ENCODE data around the gene MYZAP. TPM values are rescaled to one million over a fixed set of nuclear protein-coding genes. Genes with fewer than 3 reads are reported as not detected.

MYZAP gene
- total RNA-seq, 8 experiments from 2014 or later, result 0.27 to 0.90 (median 0.46) TPM; not detected in 2

DNA sequence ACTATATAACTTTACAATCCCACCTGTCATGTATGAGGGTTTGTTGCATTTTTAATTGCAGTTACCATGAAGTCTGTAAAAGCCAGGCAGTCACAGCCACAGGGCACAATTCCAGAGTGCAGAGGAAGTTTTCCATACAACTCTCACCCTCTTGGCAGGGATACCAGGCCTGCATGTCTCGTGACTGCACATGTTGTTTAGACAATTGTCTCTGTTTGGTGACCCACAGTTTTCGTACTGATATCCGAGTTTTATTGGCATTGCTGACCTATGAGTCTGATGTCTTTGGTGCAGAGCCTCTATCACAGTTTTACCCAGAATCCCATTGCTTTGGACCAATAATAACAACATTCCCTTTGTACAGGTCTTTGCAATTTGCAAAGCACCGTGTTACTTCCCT is 24.9 kb upstream of the MYZAP start:
- WGBS, 10 experiments, result 0 to 93% (median 48%) methylated on average over 1 to 4 of the region's 4 CpGs; no CpG with 5 or more reads in 3 of the 10 experiments
- Histone ChIP-seq H3K4me3 (no peak overlapping the region), H3K4me1 (replicated peaks in 1 of 2) (peaks cover 0 to 6% of the 10 kb centered on the region in 2 donors), H3K27ac (no peak overlapping the region)
- in situ Hi-C loops (cut with MboI; ENCODE audit: low pct_unique_long_range_greater_than_20kb in 2 of 9, low sequenced_read_pairs in 9 of 9, unreplicated experiment in 9 of 9), result loop anchor here in 3 of 9 experiments (10.0 to 25.0 kb wide), 2 partner anchors 288 to 495 kb away; partner anchors contain the start of gene ALDH1A2 (in 3 of the 3)
- no peak for ATAC-seq (replicated peaks in 6 of 8)

DNA sequence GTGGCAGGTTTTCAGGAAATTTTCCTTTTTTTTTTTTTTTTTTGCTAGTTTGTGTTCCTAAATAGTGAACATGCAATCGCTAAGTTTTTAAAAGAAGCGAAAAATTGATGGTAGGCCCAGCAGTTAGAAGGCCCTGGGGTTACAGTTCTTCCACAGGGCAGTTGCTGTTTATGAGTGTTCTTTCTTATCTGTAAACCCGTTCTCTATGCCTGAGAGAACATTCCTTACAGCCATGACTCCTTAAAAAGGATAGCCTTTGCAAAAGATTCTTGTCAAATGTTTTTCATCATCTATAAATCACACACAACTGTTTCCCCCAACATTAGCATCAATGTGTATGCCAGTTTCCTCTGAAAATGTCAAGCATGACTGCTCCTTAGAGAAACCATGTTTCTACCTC is 23.8 kb upstream of the MYZAP start:
- WGBS, 10 experiments, result 83 to 100% (median 89%) methylated on average over 1 to 3 of the region's 3 CpGs; no CpG with 5 or more reads in 1 of the 10 experiments
- H3K27ac ChIP-seq, result no peak overlapping the region
- peaks cover 0 to 6% of the 10 kb centered on the region in 2 donors for H3K4me1 ChIP-seq (replicated peaks in 1 of 2)
- no peak for ATAC-seq (replicated peaks in 6 of 8)
- in situ Hi-C loops (cut with MboI; ENCODE audit: low pct_unique_long_range_greater_than_20kb in 2 of 9, low sequenced_read_pairs in 9 of 9, unreplicated experiment in 9 of 9), result loop anchor here in 3 of 9 experiments (10.0 to 25.0 kb wide), 2 partner anchors 287 to 494 kb away; partner anchors contain the start of gene ALDH1A2 (in 3 of the 3)
- H3K4me3 ChIP-seq, result no peak overlapping the region

DNA sequence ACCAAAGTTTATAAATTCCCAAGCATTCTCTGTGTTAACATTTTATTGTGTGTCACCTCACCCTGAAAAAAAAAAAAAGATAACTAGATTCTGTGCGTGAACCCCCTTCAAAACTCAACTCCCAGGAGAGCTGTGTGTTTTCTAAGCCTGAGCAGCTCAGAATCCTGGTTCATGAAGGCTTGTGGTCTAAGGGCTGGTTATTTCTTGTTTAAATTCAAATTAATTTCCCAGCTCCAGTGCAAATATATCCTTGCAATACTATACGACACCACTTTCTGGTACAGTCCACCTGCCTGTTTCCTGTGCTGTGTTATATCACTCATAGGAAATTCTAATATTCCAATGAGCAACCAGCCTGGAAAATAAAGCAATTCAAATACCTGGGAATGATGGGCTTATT is 23.4 kb upstream of the MYZAP start:
- ATAC-seq (replicated peaks in 6 of 8), result peak in 3 of 8 experiments; percentile 70 to 71 (median 71)
- no peak overlapping the region for H3K4me3 ChIP-seq
- in situ Hi-C loops (cut with MboI; ENCODE audit: low pct_unique_long_range_greater_than_20kb in 2 of 9, low sequenced_read_pairs in 9 of 9, unreplicated experiment in 9 of 9), result loop anchor here in 3 of 9 experiments (10.0 to 25.0 kb wide), 2 partner anchors 287 to 494 kb away; partner anchors contain the start of gene ALDH1A2 (in 3 of the 3)
- H3K27ac ChIP-seq, result no peak overlapping the region
- 59 to 100% (median 75%) methylated on average over 1 to 2 of the region's 2 CpGs; no CpG with 5 or more reads in 2 of the 10 experiments for WGBS, 10 experiments
- H3K4me1 ChIP-seq (replicated peaks in 1 of 2), result peaks cover 0 to 6% of the 10 kb centered on the region in 2 donors

DNA sequence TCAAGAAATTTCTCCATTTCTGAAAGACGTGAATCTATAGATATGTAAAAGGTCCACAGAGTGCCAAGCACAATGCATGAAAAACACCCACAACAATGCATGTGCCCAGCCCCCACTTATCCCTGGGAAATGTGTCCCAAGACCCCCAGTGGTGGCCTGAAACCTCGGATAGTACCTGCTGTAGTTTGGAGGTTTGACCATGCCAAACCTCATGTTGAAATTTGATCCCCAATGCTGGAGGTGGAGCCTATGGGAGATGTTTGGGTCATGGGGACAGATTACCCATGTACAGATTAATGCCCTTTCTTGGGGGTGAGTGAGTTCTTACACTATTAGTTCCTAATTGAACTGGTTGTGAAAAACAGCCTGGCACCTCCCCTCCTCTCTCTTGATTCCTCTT is 21.4 kb upstream of the MYZAP start:
- WGBS, 10 experiments, result 0 to 79% (median 56%) methylated on average over 1 to 2 of the region's 2 CpGs; no CpG with 5 or more reads in 1 of the 10 experiments
- ATAC-seq (replicated peaks in 6 of 8), result no peak

DNA sequence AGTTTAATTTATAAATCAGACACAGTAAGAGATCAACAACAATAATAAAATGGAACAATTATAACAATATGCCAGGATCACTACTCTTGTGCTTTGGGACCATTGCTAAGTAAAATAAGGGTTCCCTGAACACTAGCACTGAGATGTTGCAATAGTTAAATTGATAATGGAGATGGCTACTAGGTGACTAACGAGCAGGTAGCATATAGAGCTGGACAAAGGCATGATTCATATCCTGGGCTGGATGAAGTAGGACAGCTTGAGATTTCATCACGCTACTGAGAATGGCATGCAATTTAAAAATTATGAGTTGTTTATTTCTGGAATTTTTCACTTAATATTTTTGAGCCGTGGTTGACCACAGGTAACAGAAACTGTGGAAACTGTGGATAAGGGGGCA is 20.7 kb upstream of the MYZAP start:
- in situ Hi-C loops (cut with MboI; ENCODE audit: low pct_unique_long_range_greater_than_20kb in 2 of 9, low sequenced_read_pairs in 9 of 9, unreplicated experiment in 9 of 9), result loop anchor here in 3 of 9 experiments (25.0 kb wide), 1 partner anchor 491 kb away; the partner anchor contains the start of gene ALDH1A2 (in 3 of the 3)
- ATAC-seq (replicated peaks in 6 of 8), result no peak
- Histone ChIP-seq H3K4me3 (no peak overlapping the region), H3K4me1 (replicated peaks in 1 of 2) (peaks cover 0 to 6% of the 10 kb centered on the region in 2 donors), H3K27ac (no peak overlapping the region)
- 5 to 100% (median 43%) methylated on average over 2 to 3 of the region's 3 CpGs; no CpG with 5 or more reads in 2 of the 10 experiments for WGBS, 10 experiments

More for the DNA sequence above, 21.4 kb upstream of the MYZAP start:
- H3K4me3 ChIP-seq, result no peak overlapping the region
- no peak overlapping the region for H3K27ac ChIP-seq
- peaks cover 0 to 6% of the 10 kb centered on the region in 2 donors for H3K4me1 ChIP-seq (replicated peaks in 1 of 2)
- in situ Hi-C loops (cut with MboI; ENCODE audit: low pct_unique_long_range_greater_than_20kb in 2 of 9, low sequenced_read_pairs in 9 of 9, unreplicated experiment in 9 of 9), result loop anchor here in 3 of 9 experiments (25.0 kb wide), 1 partner anchor 492 kb away; the partner anchor contains the start of gene ALDH1A2 (in 3 of the 3)

DNA sequence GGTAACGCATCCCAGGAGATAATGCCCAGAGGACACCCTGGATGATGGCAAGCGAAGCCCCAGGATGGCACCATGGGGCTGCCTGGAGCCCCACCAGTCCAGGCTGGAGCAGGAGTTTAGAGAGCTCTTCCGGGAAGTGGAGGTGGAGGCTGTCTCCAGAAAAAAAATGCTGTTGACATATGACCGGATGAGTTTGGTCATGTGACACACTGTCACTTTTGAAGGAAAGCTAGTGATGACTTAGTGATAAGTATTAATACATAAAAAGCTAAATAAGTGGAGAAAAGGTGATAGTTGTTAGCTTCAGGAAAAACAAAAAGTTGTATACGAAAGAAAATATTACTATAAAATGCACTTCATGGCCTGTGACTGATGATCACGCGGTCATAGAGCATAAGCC is 20.0 kb upstream of the MYZAP start:
- H3K4me1 ChIP-seq (replicated peaks in 1 of 2), result peaks cover 0 to 6% of the 10 kb centered on the region in 2 donors
- H3K27ac ChIP-seq, result no peak overlapping the region
- in situ Hi-C loops (cut with MboI; ENCODE audit: low pct_unique_long_range_greater_than_20kb in 2 of 9, low sequenced_read_pairs in 9 of 9, unreplicated experiment in 9 of 9), result loop anchor here in 3 of 9 experiments (25.0 kb wide), 1 partner anchor 491 kb away; the partner anchor contains the start of gene ALDH1A2 (in 3 of the 3)
- ATAC-seq (replicated peaks in 6 of 8), result no peak
- no peak overlapping the region for H3K4me3 ChIP-seq
- 78 to 96% (median 90%) methylated on average over 3 to 6 of the region's 7 CpGs for WGBS, 10 experiments

DNA sequence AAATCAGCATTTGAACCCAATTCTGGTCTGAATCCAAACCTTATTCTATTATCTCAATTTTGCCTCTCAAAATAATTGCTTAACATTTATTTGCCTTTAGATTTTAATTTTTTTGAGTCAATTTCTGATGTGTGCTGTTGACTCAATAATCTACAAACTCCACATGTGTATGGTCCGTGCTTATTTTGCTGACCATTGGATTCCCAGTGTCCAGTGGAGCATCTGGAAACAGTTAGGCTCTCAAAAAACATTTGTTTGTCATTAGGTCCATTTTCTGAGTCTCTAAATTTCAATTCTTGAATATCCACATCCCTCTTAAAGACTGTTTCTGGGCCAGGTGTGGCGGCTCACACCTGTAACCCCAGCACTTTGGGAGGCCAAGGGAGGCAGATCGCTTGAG is 19.2 kb upstream of the MYZAP start:
- Histone ChIP-seq H3K27ac (no peak overlapping the region), H3K4me1 (replicated peaks in 1 of 2) (peaks cover 0 to 6% of the 10 kb centered on the region in 2 donors), H3K4me3 (no peak overlapping the region)
- in situ Hi-C loops (cut with MboI; ENCODE audit: low pct_unique_long_range_greater_than_20kb in 2 of 9, low sequenced_read_pairs in 9 of 9, unreplicated experiment in 9 of 9), result loop anchor here in 3 of 9 experiments (25.0 kb wide), 1 partner anchor 490 kb away; the partner anchor contains the start of gene ALDH1A2 (in 3 of the 3)
- peak in 1 of 8 experiments; percentile 18 for ATAC-seq (replicated peaks in 6 of 8)
- WGBS, 10 experiments, result 25 to 100% (median 85%) methylated on average over 1 to 3 of the region's 3 CpGs; no CpG with 5 or more reads in 1 of the 10 experiments

DNA sequence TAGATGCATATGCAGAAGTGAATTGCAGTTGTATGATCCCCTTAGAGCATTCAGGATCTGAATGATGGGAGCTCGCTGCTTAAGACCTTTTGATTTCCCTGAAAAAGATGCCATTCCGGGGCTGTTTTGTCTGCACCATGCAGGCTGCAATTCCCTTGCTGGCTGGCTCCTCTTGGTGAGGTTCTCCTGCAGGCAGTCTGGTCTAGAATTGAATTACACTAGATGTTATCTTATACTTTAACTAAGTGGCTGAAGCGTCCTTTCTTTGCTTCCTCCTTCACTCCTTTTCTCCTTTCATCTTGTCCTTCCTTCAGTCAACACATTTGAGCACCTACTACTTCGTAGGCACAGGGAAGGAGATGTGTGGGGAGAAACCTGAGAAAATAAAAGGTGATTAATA is 18.6 kb upstream of the MYZAP start:
- H3K4me1 ChIP-seq (replicated peaks in 1 of 2), result peaks cover 0 to 4% of the 10 kb centered on the region in 2 donors
- H3K4me3 ChIP-seq, result no peak overlapping the region
- 25 to 100% (median 90%) methylated on average over 1 to 3 of the region's 4 CpGs; no CpG with 5 or more reads in 3 of the 10 experiments for WGBS, 10 experiments
- in situ Hi-C loops (cut with MboI; ENCODE audit: low pct_unique_long_range_greater_than_20kb in 2 of 9, low sequenced_read_pairs in 9 of 9, unreplicated experiment in 9 of 9), result loop anchor here in 3 of 9 experiments (25.0 kb wide), 1 partner anchor 489 kb away; the partner anchor contains the start of gene ALDH1A2 (in 3 of the 3)
- H3K27ac ChIP-seq, result no peak overlapping the region
- no peak for ATAC-seq (replicated peaks in 6 of 8)

DNA sequence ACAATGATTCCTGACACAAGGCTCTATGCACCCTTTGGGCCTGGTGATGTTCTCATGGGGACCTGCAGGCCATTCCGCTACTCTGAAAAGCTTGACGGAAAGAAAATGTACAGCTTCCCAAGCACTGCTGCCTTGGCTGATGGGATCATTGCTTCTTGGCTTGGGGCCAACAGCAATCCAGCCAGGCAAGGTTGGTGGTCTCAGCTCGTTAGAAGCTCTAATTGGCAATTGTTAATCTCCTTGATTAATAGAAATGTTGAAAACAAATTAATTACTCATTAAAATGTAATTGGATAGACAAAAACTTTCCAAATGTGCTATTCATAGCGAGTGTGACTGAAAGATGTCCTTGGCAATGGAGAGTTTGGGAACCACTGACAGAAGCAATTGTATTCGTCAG is 16.3 kb upstream of the MYZAP start:
- 35 to 95% (median 75%) methylated on average over 1 to 4 of the region's 5 CpGs; no CpG with 5 or more reads in 2 of the 10 experiments for WGBS, 10 experiments
- Histone ChIP-seq H3K27ac (no peak overlapping the region), H3K4me1 (replicated peaks in 1 of 2) (no peaks in the 10 kb centered on the region), H3K4me3 (no peak overlapping the region)
- no peak for ATAC-seq (replicated peaks in 6 of 8)
- in situ Hi-C loops (cut with MboI; ENCODE audit: low pct_unique_long_range_greater_than_20kb in 2 of 9, low sequenced_read_pairs in 9 of 9, unreplicated experiment in 9 of 9), result no loop called here

DNA sequence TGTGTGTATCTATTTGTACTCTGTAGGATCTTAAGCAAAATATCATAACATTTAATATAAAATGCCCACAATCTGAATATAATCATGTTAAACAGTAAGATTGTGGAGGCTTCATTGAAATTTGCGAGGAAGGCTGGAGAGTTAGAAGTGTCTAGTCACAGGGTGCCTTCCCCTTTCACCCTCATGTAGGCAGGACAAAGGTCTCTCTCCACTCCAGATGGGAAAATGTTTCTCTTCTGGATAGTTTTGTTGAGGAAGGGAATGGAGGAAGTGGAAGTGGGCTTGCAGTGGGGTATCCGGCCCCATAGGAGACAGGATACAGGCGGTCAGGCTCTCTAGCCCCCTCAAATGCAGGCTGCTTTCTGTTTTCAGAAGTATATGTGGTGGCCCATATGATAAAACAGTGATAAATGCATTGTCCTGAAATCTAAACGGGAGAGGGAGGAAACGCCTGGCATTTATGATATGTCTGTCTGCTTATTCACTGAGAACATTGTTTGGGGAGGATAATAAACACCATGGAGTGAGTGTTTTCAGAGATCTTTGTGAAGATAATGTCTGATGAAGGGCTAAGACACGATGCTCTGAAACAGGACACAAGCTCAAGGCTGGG is 13.3 kb upstream of the MYZAP start:
- ATAC-seq (replicated peaks in 6 of 8), result no peak
- in situ Hi-C loops (cut with MboI; ENCODE audit: low pct_unique_long_range_greater_than_20kb in 2 of 9, low sequenced_read_pairs in 9 of 9, unreplicated experiment in 9 of 9), result no loop called here

DNA sequence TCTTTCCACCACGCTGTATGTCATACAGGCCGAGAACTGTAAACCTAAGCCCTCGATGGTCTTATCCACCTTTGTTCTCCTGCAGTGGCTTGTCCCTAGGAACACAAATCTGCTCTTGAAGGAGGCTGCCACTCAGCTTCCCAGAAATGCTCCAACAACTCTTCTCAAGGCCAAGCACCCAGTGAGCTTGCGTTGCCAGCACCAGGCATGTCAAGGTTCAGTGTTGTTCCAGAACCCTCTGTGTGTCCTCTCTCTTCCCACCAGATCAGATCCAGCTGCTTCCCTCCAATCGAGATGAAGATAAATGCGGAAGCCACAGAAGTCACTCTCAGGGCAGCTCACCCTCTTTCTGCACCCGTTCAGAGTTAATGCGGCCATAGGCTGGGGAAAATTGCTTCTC is 11.3 kb upstream of the MYZAP start:
- ATAC-seq (replicated peaks in 6 of 8), result no peak
- in situ Hi-C loops (cut with MboI; ENCODE audit: low pct_unique_long_range_greater_than_20kb in 2 of 9, low sequenced_read_pairs in 9 of 9, unreplicated experiment in 9 of 9), result no loop called here
- no peak overlapping the region for H3K27ac ChIP-seq
- WGBS, 10 experiments, result 53 to 93% (median 67%) methylated on average over 2 to 7 of the region's 8 CpGs; no CpG with 5 or more reads in 3 of the 10 experiments
- no peaks in the 10 kb centered on the region for H3K4me1 ChIP-seq (replicated peaks in 1 of 2)
- H3K4me3 ChIP-seq, result no peak overlapping the region

More for the DNA sequence above, 13.3 kb upstream of the MYZAP start:
- 10 to 100% (median 79%) methylated on average over 1 to 6 of the region's 6 CpGs for WGBS, 10 experiments
- H3K4me1 ChIP-seq (replicated peaks in 1 of 2), result no peaks in the 10 kb centered on the region
- H3K4me3 ChIP-seq, result no peak overlapping the region
- no peak overlapping the region for H3K27ac ChIP-seq

DNA sequence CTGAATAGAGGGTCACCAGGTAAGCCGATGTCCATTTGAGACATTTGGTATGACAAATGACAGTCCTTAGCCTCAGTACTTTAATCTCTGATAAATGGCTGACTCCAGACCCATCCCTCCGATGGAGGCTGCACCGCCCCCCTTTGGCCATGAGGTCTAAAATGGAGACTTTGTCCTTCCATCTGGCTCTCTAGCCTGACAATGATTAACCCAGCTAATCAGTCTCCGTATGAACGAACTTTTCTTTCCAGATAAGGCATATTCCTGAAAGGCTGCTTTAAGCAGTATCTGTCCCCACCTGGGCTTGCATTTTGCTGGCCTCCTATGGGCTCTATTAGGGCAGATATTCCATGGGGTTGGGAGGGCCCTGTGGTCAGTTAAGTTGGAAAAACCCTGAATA is 10.8 kb upstream of the MYZAP start:
- ATAC-seq (replicated peaks in 6 of 8), result no peak
- in situ Hi-C loops (cut with MboI; ENCODE audit: low pct_unique_long_range_greater_than_20kb in 2 of 9, low sequenced_read_pairs in 9 of 9, unreplicated experiment in 9 of 9), result no loop called here
- 0 to 94% (median 60%) methylated on average over 1 to 5 of the region's 5 CpGs; no CpG with 5 or more reads in 1 of the 10 experiments for WGBS, 10 experiments
- Histone ChIP-seq H3K4me1 (replicated peaks in 1 of 2) (no peaks in the 10 kb centered on the region), H3K4me3 (no peak overlapping the region), H3K27ac (no peak overlapping the region)

DNA sequence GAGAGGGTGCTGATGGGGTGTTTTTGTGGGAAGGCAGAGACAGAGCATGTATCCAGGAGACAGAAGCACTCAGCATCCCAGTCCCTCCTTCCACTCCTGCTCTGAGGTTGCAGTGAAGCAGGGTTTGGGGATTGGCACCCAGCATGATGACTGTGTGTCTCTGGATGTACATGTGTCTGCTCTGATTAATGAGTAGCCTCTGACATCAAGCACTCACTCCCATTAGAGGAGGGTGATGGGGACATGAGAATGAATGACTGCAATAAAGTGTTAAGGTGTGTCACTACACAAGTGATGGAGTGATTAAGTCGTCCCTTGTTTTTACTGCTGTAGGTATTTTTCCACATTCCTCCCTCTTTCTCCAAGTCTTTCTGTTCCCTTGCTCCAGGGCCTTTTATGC is 9.6 kb upstream of the MYZAP start:
- no peaks in the 10 kb centered on the region for H3K4me1 ChIP-seq (replicated peaks in 1 of 2)
- ATAC-seq (replicated peaks in 6 of 8), result no peak
- 13 to 67% methylated on average over 1 of the region's 1 CpG; no CpG with 5 or more reads in 8 of the 10 experiments for WGBS, 10 experiments
- H3K4me3 ChIP-seq, result no peak overlapping the region
- H3K27ac ChIP-seq, result no peak overlapping the region
- in situ Hi-C loops (cut with MboI; ENCODE audit: low pct_unique_long_range_greater_than_20kb in 2 of 9, low sequenced_read_pairs in 9 of 9, unreplicated experiment in 9 of 9), result no loop called here
